ENCODE results near the gene GCAT.

GRCh38 chr22:37820350-37820749 is 12.6 kb downstream of the GCAT start:
- TF ChIP-seq ESRRG (CRISPR knock-in tag; IDR thresholded peaks at IDR 0.05), result no peak
- no peak for TF ChIP-seq ZFP3 (CRISPR knock-in tag; IDR thresholded peaks at IDR 0.05)
- no peak for TF ChIP-seq ZNF70 (CRISPR knock-in tag; IDR thresholded peaks at IDR 0.05)
- TF ChIP-seq, protein P1, sequence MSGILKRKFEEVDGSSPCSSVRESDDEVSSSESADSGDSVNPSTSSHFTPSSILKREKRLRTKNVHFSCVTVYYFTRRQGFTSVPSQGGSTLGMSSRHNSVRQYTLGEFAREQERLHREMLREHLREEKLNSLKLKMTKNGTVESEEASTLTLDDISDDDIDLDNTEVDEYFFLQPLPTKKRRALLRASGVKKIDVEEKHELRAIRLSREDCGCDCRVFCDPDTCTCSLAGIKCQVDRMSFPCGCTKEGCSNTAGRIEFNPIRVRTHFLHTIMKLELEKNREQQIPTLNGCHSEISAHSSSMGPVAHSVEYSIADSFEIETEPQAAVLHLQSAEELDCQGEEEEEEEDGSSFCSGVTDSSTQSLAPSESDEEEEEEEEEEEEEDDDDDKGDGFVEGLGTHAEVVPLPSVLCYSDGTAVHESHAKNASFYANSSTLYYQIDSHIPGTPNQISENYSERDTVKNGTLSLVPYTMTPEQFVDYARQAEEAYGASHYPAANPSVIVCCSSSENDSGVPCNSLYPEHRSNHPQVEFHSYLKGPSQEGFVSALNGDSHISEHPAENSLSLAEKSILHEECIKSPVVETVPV (CRISPR knock-in tag; IDR thresholded peaks at IDR 0.05), result no peak
- no peak for TF ChIP-seq OSR1 (CRISPR knock-in tag; IDR thresholded peaks at IDR 0.05)
- no peak for TF ChIP-seq ZFP30 (CRISPR knock-in tag; IDR thresholded peaks at IDR 0.05)
- TF ChIP-seq ZNF565 (CRISPR knock-in tag; conservative IDR thresholded peaks at IDR 0.05; ENCODE audit: low read depth), result no peak
- no peak for TF ChIP-seq ARNTL (CRISPR knock-in tag; IDR thresholded peaks at IDR 0.05; ENCODE audit: borderline replicate concordance, low read depth)
- TF ChIP-seq TCF4 (CRISPR knock-in tag; IDR thresholded peaks at IDR 0.05; ENCODE audit: borderline replicate concordance), result no peak
- TF ChIP-seq CREB5 (CRISPR knock-in tag; IDR thresholded peaks at IDR 0.05; ENCODE audit: low read depth), result no peak
- TF ChIP-seq, protein P2, sequence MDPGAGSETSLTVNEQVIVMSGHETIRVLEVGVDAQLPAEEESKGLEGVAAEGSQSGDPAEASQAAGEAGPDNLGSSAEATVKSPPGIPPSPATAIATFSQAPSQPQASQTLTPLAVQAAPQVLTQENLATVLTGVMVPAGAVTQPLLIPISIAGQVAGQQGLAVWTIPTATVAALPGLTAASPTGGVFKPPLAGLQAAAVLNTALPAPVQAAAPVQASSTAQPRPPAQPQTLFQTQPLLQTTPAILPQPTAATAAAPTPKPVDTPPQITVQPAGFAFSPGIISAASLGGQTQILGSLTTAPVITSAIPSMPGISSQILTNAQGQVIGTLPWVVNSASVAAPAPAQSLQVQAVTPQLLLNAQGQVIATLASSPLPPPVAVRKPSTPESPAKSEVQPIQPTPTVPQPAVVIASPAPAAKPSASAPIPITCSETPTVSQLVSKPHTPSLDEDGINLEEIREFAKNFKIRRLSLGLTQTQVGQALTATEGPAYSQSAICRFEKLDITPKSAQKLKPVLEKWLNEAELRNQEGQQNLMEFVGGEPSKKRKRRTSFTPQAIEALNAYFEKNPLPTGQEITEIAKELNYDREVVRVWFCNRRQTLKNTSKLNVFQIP (CRISPR knock-in tag; IDR thresholded peaks at IDR 0.05; ENCODE audit: borderline replicate concordance, low read depth), result no peak
- no peak for TF ChIP-seq TOX (CRISPR knock-in tag; IDR thresholded peaks at IDR 0.05; ENCODE audit: borderline replicate concordance)
- TF ChIP-seq GLIS3 (CRISPR knock-in tag; IDR thresholded peaks at IDR 0.05), result no peak
- TF ChIP-seq, protein P3, sequence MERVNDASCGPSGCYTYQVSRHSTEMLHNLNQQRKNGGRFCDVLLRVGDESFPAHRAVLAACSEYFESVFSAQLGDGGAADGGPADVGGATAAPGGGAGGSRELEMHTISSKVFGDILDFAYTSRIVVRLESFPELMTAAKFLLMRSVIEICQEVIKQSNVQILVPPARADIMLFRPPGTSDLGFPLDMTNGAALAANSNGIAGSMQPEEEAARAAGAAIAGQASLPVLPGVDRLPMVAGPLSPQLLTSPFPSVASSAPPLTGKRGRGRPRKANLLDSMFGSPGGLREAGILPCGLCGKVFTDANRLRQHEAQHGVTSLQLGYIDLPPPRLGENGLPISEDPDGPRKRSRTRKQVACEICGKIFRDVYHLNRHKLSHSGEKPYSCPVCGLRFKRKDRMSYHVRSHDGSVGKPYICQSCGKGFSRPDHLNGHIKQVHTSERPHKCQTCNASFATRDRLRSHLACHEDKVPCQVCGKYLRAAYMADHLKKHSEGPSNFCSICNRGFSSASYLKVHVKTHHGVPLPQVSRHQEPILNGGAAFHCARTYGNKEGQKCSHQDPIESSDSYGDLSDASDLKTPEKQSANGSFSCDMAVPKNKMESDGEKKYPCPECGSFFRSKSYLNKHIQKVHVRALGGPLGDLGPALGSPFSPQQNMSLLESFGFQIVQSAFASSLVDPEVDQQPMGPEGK (CRISPR knock-in tag; IDR thresholded peaks at IDR 0.05; ENCODE audit: borderline replicate concordance), result no peak

Data from SK-N-SH treated with all-trans-retinoic acid at 6 μM for 48 hours (cell line).